ENCODE measurements around the gene CCDC148. TPM values are rescaled to one million over a fixed set of nuclear protein-coding genes. Genes with fewer than 3 reads are reported as not detected.

The CCDC148 gene
- total and polyA plus RNA-seq, 2 experiments from 2014 or later = 1.2 to 1.8 TPM

DNA sequence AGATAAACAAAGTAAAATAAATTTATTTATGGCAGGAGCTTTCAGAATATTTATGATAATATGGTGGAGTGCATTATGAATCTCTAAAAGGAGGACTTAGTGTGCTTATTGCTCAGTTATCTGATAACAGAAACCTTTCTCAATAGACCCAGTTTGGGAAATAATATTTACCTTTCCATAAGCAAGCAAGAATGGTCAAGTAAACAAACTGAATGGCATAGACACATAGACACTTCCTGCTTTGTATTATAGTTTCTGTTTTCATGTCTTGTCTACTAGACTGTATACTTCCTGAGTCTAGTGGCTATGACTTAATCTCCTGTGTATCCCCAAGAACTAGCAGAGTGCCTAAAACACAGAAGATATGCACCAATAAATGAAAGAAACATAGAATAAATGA, 267.0 kb downstream of the CCDC148 start (continued):
- TF ChIP-seq, protein P1, sequence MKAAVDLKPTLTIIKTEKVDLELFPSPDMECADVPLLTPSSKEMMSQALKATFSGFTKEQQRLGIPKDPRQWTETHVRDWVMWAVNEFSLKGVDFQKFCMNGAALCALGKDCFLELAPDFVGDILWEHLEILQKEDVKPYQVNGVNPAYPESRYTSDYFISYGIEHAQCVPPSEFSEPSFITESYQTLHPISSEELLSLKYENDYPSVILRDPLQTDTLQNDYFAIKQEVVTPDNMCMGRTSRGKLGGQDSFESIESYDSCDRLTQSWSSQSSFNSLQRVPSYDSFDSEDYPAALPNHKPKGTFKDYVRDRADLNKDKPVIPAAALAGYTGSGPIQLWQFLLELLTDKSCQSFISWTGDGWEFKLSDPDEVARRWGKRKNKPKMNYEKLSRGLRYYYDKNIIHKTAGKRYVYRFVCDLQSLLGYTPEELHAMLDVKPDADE (IDR thresholded peaks at IDR 0.05) = no peak

DNA sequence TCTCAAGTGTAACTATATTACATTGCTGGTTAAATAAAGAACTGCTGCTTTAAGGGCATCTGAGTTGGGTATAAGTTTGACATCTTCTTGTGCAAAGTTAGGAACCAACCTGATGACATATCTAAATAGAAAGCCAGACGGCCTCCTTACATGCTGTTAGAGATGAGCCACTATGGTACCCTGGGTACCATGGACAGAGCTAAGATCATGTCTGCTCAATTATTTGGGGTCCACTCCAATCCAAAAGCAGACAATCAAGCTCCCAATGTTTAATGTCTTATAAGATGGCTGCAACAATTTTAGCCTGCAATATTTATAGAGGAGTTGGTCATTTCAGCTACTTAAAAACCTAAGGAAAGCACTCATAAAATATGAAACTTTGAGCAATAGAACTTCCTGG, 268.6 kb downstream of the CCDC148 start:
- ATAC-seq = no peak
- no peak overlapping the region for H3K4me2 ChIP-seq
- H3K36me3 Mint-ChIP-seq (ENCODE audit: low read depth) = no peaks in the 10 kb centered on the region

DNA sequence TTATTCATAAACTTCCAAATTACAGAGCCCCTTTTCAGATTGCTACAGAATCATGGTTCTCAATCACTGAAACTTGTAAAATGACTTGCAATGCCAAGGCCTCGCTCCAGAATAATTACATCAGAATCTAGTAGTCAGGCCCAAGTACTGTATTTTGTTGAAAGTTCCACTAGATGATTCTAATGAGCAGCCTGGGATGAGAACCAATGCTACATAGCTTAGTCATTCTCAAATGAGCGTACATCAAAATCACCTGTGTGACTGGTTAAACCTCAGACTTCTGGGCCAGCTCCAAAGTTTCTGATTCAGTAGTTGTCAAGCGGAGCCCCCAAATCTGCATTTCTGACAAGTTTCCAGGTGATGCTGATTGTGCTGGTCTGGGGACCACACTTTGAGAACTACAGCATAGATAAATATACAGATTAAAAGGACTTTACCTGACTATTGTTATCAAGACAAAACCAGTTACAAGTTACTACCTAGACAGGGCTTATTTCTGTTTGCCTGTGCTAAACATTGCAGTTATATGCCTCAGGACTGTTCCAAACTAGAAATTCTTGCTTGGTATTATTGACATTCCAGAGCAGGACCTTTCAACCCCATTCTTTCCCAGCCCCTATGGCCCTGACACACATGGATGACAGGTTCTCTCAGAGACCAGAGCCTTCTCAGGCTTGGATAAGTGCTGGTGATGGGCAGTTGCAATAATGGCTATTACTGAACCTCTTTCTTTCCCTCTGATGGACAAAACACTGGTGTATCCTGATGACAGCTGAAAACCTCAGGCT, 271.8 kb downstream of the CCDC148 start:
- no peak overlapping the region for H3K27ac Mint-ChIP-seq
- DNase-seq (ENCODE audit: low spot score) (no peak), ATAC-seq (no peak)
- no peaks in the 10 kb centered on the region for H3F3A ChIP-seq (replicated peaks; ENCODE audit: low read depth)
- H3K36me3 ChIP-seq (ENCODE audit: insufficient read depth) = no peaks in the 10 kb centered on the region
- H3K27me3 Mint-ChIP-seq (ENCODE audit: insufficient read depth, low read depth, poor library complexity) = peaks cover 5% of the 10 kb centered on the region
- no peaks in the 10 kb centered on the region for H3K27me3 ChIP-seq (ENCODE audit: insufficient read depth)
- no peaks in the 10 kb centered on the region for H3K9me3 Mint-ChIP-seq
- peaks cover 27% of the 10 kb centered on the region for H3K4me1 Mint-ChIP-seq
- H4K20me1 ChIP-seq (replicated peaks; ENCODE audit: insufficient read depth) = no peaks in the 10 kb centered on the region
- no peak overlapping the region for H3K4me2 ChIP-seq
- no peaks in the 10 kb centered on the region for H3K4me1 ChIP-seq (ENCODE audit: insufficient read depth)
- no peaks in the 10 kb centered on the region for H3K36me3 Mint-ChIP-seq (ENCODE audit: low read depth)
- 0 out of 2 replicates have a peak, but pooled peaks cover 6% of the 10 kb centered on the region for H3K9me2 ChIP-seq (ENCODE audit: insufficient read depth)
- no peaks in the 10 kb centered on the region for H3K79me2 ChIP-seq (replicated peaks; ENCODE audit: insufficient read depth)
- no peak overlapping the region for H2AFZ ChIP-seq
- H3K4me3 Mint-ChIP-seq = no peak overlapping the region
- H3K4me3 ChIP-seq = no peak overlapping the region
- no peak overlapping the region for H3K27ac ChIP-seq (ENCODE audit: low read depth)
- TF ChIP-seq, protein P2, sequence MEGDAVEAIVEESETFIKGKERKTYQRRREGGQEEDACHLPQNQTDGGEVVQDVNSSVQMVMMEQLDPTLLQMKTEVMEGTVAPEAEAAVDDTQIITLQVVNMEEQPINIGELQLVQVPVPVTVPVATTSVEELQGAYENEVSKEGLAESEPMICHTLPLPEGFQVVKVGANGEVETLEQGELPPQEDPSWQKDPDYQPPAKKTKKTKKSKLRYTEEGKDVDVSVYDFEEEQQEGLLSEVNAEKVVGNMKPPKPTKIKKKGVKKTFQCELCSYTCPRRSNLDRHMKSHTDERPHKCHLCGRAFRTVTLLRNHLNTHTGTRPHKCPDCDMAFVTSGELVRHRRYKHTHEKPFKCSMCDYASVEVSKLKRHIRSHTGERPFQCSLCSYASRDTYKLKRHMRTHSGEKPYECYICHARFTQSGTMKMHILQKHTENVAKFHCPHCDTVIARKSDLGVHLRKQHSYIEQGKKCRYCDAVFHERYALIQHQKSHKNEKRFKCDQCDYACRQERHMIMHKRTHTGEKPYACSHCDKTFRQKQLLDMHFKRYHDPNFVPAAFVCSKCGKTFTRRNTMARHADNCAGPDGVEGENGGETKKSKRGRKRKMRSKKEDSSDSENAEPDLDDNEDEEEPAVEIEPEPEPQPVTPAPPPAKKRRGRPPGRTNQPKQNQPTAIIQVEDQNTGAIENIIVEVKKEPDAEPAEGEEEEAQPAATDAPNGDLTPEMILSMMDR (conservative IDR thresholded peaks at IDR 0.05; ENCODE audit: low read depth in 2 of 2) = no peak

More for the DNA sequence above, 268.6 kb downstream of the CCDC148 start:
- Histone ChIP-seq H4K20me1 (replicated peaks; ENCODE audit: insufficient read depth) (no peaks in the 10 kb centered on the region), H3K4me1 (ENCODE audit: insufficient read depth) (peaks cover 16% of the 10 kb centered on the region), H3K4me3 (no peak overlapping the region), H3K27ac (ENCODE audit: low read depth) (no peak overlapping the region), H3K27me3 (ENCODE audit: insufficient read depth) (no peaks in the 10 kb centered on the region), H3K9me2 (ENCODE audit: insufficient read depth) (0 out of 2 replicates have a peak, but pooled peaks cover 6% of the 10 kb centered on the region), H3F3A (replicated peaks; ENCODE audit: low read depth) (no peaks in the 10 kb centered on the region), H3K79me2 (replicated peaks; ENCODE audit: insufficient read depth) (no peaks in the 10 kb centered on the region), H3K36me3 (ENCODE audit: insufficient read depth) (no peaks in the 10 kb centered on the region), H2AFZ (no peak overlapping the region)
- TF ChIP-seq JUNB (IDR thresholded peaks at IDR 0.05; ENCODE audit: unreplicated experiment) (no peak), STAT1 (IDR thresholded peaks at IDR 0.05; ENCODE audit: unreplicated experiment) (no peak), POLR2AphosphoS5 (IDR thresholded peaks at IDR 0.05; ENCODE audit: low read depth) (no peak), ZNF114 (CRISPR knock-in tag; IDR thresholded peaks at IDR 0.05) (no peak)
- TF ChIP-seq, protein P3, sequence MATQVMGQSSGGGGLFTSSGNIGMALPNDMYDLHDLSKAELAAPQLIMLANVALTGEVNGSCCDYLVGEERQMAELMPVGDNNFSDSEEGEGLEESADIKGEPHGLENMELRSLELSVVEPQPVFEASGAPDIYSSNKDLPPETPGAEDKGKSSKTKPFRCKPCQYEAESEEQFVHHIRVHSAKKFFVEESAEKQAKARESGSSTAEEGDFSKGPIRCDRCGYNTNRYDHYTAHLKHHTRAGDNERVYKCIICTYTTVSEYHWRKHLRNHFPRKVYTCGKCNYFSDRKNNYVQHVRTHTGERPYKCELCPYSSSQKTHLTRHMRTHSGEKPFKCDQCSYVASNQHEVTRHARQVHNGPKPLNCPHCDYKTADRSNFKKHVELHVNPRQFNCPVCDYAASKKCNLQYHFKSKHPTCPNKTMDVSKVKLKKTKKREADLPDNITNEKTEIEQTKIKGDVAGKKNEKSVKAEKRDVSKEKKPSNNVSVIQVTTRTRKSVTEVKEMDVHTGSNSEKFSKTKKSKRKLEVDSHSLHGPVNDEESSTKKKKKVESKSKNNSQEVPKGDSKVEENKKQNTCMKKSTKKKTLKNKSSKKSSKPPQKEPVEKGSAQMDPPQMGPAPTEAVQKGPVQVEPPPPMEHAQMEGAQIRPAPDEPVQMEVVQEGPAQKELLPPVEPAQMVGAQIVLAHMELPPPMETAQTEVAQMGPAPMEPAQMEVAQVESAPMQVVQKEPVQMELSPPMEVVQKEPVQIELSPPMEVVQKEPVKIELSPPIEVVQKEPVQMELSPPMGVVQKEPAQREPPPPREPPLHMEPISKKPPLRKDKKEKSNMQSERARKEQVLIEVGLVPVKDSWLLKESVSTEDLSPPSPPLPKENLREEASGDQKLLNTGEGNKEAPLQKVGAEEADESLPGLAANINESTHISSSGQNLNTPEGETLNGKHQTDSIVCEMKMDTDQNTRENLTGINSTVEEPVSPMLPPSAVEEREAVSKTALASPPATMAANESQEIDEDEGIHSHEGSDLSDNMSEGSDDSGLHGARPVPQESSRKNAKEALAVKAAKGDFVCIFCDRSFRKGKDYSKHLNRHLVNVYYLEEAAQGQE (IDR thresholded peaks at IDR 0.05; ENCODE audit: unreplicated experiment) = peak; percentile 78
- DNase-seq (ENCODE audit: low spot score) = peak; percentile 15
- Mint-ChIP-seq H3K9me3 (no peaks in the 10 kb centered on the region), H3K4me3 (no peak overlapping the region), H3K27ac (no peak overlapping the region), H3K4me1 (peaks cover 23% of the 10 kb centered on the region), H3K27me3 (ENCODE audit: insufficient read depth, low read depth, poor library complexity) (peaks cover 2% of the 10 kb centered on the region)

Data from GM23338 (cell line).